ENCODE results near the gene PIP4P1. TPM values are rescaled to one million over a fixed set of nuclear protein-coding genes. Genes with fewer than 3 reads are reported as not detected.

Gene PIP4P1
- total and polyA plus RNA-seq, 9 of the 15 experiments (the other 6 are each of a cell fraction or from before 2014, with no cell fraction given) = 5.3 to 20.9 (median 10.7) TPM

- no peak for TF ChIP-seq RREB1 (CRISPR knock-in tag; IDR thresholded peaks at IDR 0.05)
- TF ChIP-seq, protein P1, sequence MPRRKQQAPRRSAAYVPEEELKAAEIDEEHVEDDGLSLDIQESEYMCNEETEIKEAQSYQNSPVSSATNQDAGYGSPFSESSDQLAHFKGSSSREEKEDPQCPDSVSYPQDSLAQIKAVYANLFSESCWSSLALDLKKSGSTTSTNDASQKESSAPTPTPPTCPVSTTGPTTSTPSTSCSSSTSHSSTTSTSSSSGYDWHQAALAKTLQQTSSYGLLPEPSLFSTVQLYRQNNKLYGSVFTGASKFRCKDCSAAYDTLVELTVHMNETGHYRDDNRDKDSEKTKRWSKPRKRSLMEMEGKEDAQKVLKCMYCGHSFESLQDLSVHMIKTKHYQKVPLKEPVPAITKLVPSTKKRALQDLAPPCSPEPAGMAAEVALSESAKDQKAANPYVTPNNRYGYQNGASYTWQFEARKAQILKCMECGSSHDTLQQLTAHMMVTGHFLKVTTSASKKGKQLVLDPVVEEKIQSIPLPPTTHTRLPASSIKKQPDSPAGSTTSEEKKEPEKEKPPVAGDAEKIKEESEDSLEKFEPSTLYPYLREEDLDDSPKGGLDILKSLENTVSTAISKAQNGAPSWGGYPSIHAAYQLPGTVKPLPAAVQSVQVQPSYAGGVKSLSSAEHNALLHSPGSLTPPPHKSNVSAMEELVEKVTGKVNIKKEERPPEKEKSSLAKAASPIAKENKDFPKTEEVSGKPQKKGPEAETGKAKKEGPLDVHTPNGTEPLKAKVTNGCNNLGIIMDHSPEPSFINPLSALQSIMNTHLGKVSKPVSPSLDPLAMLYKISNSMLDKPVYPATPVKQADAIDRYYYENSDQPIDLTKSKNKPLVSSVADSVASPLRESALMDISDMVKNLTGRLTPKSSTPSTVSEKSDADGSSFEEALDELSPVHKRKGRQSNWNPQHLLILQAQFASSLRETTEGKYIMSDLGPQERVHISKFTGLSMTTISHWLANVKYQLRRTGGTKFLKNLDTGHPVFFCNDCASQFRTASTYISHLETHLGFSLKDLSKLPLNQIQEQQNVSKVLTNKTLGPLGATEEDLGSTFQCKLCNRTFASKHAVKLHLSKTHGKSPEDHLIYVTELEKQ (CRISPR knock-in tag; IDR thresholded peaks at IDR 0.05) = no peak
- no peak for TF ChIP-seq FOXA1 (IDR thresholded peaks at IDR 0.05; ENCODE audit: borderline replicate concordance)
- TF ChIP-seq ZNF133 (CRISPR knock-in tag; IDR thresholded peaks at IDR 0.05) = no peak
- TF ChIP-seq, protein P2, sequence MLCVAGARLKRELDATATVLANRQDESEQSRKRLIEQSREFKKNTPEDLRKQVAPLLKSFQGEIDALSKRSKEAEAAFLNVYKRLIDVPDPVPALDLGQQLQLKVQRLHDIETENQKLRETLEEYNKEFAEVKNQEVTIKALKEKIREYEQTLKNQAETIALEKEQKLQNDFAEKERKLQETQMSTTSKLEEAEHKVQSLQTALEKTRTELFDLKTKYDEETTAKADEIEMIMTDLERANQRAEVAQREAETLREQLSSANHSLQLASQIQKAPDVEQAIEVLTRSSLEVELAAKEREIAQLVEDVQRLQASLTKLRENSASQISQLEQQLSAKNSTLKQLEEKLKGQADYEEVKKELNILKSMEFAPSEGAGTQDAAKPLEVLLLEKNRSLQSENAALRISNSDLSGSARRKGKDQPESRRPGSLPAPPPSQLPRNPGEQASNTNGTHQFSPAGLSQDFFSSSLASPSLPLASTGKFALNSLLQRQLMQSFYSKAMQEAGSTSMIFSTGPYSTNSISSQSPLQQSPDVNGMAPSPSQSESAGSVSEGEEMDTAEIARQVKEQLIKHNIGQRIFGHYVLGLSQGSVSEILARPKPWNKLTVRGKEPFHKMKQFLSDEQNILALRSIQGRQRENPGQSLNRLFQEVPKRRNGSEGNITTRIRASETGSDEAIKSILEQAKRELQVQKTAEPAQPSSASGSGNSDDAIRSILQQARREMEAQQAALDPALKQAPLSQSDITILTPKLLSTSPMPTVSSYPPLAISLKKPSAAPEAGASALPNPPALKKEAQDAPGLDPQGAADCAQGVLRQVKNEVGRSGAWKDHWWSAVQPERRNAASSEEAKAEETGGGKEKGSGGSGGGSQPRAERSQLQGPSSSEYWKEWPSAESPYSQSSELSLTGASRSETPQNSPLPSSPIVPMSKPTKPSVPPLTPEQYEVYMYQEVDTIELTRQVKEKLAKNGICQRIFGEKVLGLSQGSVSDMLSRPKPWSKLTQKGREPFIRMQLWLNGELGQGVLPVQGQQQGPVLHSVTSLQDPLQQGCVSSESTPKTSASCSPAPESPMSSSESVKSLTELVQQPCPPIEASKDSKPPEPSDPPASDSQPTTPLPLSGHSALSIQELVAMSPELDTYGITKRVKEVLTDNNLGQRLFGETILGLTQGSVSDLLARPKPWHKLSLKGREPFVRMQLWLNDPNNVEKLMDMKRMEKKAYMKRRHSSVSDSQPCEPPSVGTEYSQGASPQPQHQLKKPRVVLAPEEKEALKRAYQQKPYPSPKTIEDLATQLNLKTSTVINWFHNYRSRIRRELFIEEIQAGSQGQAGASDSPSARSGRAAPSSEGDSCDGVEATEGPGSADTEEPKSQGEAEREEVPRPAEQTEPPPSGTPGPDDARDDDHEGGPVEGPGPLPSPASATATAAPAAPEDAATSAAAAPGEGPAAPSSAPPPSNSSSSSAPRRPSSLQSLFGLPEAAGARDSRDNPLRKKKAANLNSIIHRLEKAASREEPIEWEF (CRISPR knock-in tag; IDR thresholded peaks at IDR 0.05) = no peak
- no peak for TF ChIP-seq MCM5 (IDR thresholded peaks at IDR 0.05; ENCODE audit: low read depth)
- TF ChIP-seq, protein P3, sequence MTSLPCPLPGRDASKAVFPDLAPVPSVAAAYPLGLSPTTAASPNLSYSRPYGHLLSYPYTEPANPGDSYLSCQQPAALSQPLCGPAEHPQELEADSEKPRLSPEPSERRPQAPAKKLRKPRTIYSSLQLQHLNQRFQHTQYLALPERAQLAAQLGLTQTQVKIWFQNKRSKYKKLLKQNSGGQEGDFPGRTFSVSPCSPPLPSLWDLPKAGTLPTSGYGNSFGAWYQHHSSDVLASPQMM (CRISPR knock-in tag; IDR thresholded peaks at IDR 0.05) = no peak
- peak; percentile 57; the same call in 1 of the 2 replicates for TF ChIP-seq CEBPG (CRISPR knock-in tag; IDR thresholded peaks at IDR 0.05)
- TF ChIP-seq CEBPG (tag; conservative IDR thresholded peaks at IDR 0.05 in 1 of 2, IDR thresholded peaks at IDR 0.05 in 1 of 2) = peak in 1 of 2 experiments; percentile 39; a peak in 1 of 4 replicates
- TF ChIP-seq ZNF644 (tag; IDR thresholded peaks at IDR 0.05; ENCODE audit: low read depth) = peak; percentile 90
- TF ChIP-seq RHOXF2B (CRISPR knock-in tag; conservative IDR thresholded peaks at IDR 0.05) = no peak
These were observed at the start of gene PIP4P1 (continued) for GRCh38 chr14:20461225-20462141.
